Kidney epithelial cell (primary cell): ENCODE results near the gene SYT11. TPM values are rescaled to one million over a fixed set of nuclear protein-coding genes. Genes with fewer than 3 reads are reported as not detected.

Experiments
- DNase-seq: peaks from one replicate; pipeline ENCODE4 v3.0.0-alpha.2; 2010; ENCODE audit warnings: low read depth
- H3K27me3 ChIP-seq: 2 replicates; pipeline ENCODE4 v1.6.0; 2011; ENCODE audit warnings: low read length; ENCODE audit not compliant: control insufficient read depth, insufficient read depth
- H3K36me3 ChIP-seq: 2 replicates; pipeline ENCODE4 v1.5.1; 2011; ENCODE audit warnings: low read length; ENCODE audit not compliant: control insufficient read depth, insufficient read depth
- H3K4me3 ChIP-seq: 2 replicates; pipeline ENCODE4 v1.5.1; 2011; ENCODE audit warnings: low read depth, mild to moderate bottlenecking, control low read depth, low read length
- total RNA-seq: library from RNA; depleted of rRNA; stranded (reverse); fragments of >200 nt; gene quantifications from 2 replicates; pipeline ENCODE4 v1.2.3, GENCODE V29; 2015
- TF ChIP-seq, protein P1 (sequence below): IDR thresholded peaks from 2 replicates; pipeline ENCODE4 v1.5.1; 2011; ENCODE audit warnings: mild to moderate bottlenecking, moderate library complexity, low read length, control low read depth, inconsistent platforms; ENCODE audit not compliant: insufficient read depth, poor library complexity, severe bottlenecking

The SYT11 gene
- total RNA-seq, 1 donor from 2014 or later, result 28.1 TPM

DNA sequence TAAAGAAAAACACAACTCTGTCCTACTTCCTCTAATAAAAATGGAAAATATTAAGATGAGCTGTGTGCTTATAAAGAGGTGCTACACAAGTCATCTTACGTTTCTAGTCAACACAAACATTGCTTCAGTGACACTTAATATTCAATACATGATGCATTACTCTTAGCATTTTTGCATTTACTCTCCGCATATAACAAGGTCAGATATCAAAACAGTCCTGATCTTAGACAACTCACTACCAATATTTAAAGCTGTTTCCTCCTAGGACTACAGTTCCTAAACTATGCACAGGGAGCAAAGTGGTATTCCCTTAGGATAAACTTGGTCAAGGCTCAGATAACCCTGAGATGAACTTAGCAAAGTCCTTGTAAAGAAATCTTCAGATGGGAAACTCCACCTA lies 39.5 kb downstream of the SYT11 start:
- peaks cover 2% of the 10 kb centered on the region for H3K36me3 ChIP-seq

DNA sequence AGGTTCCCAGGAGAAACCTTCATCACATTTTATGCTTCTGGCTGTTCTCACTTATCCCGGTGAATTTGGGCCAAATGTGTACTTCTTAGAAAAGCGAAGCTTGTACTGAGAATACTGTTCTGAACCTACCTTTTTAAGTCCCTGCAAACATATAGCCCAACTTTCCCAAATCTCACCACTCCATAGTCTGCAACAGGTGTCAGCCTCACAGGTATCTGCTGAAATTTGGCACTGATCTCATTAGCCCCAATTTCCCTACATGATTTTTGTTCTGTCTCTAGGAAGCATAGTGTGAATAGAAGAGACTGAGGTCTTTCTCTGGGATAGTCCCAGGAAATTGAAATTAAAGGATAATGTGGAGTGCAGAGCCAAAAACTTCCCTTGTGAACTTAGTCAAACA lies 40.3 kb downstream of the SYT11 start:
- TF ChIP-seq, protein P1, sequence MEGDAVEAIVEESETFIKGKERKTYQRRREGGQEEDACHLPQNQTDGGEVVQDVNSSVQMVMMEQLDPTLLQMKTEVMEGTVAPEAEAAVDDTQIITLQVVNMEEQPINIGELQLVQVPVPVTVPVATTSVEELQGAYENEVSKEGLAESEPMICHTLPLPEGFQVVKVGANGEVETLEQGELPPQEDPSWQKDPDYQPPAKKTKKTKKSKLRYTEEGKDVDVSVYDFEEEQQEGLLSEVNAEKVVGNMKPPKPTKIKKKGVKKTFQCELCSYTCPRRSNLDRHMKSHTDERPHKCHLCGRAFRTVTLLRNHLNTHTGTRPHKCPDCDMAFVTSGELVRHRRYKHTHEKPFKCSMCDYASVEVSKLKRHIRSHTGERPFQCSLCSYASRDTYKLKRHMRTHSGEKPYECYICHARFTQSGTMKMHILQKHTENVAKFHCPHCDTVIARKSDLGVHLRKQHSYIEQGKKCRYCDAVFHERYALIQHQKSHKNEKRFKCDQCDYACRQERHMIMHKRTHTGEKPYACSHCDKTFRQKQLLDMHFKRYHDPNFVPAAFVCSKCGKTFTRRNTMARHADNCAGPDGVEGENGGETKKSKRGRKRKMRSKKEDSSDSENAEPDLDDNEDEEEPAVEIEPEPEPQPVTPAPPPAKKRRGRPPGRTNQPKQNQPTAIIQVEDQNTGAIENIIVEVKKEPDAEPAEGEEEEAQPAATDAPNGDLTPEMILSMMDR, result no peak
- H3K27me3 ChIP-seq, result no peaks in the 10 kb centered on the region
- H3K4me3 ChIP-seq, result no peak overlapping the region
- peaks cover 3% of the 10 kb centered on the region for H3K36me3 ChIP-seq
- DNase-seq, result no peak

More for the DNA sequence above, 39.5 kb downstream of the SYT11 start:
- TF ChIP-seq, protein P1, result no peak
- no peak for DNase-seq
- Histone ChIP-seq H3K4me3 (no peak overlapping the region), H3K27me3 (no peaks in the 10 kb centered on the region)

DNA sequence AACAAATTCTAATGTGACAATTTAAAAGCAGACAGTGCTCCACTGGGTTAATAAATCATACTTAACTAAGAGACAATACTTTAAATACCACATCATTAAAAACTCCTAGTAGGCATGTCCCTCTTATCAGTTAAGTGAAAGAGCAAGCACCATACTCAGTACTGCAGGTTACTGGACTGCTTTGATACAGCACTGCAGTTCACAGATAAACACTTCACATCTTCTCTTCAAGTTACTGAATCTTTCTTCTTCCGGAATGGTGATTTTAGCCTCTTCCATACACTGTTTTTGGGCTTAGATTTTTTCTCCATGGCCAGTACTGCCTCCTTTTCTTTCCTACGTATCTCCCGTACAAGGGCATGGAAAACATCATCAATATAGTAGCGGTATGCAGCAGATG lies 40.8 kb downstream of the SYT11 start:
- Histone ChIP-seq H3K4me3 (no peak overlapping the region), H3K36me3 (peaks cover 3% of the 10 kb centered on the region), H3K27me3 (no peaks in the 10 kb centered on the region)
- DNase-seq, result no peak
- TF ChIP-seq, protein P1, result no peak

DNA sequence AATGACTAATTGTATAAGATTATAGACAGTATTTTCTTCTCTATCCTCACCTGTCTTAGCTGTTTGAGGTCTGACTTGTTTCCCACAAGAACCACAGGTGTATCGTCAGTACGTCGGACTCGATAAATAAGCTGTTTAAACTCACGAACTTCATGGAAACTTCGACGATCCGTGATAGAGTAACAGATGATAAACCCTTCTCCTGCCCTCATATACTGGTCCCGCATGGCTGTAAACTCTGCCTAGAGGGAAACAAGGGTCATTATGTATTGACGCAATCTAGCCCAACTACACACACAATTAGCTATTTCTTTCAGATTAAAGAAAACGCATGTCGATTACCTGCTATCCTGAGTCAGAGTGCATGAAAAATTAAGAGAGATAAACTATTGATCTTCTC lies 44.9 kb downstream of the SYT11 start:
- Histone ChIP-seq H3K27me3 (no peaks in the 10 kb centered on the region), H3K36me3 (peaks cover 3% of the 10 kb centered on the region), H3K4me3 (no peak overlapping the region)
- DNase-seq, result no peak
- TF ChIP-seq, protein P1, result no peak

DNA sequence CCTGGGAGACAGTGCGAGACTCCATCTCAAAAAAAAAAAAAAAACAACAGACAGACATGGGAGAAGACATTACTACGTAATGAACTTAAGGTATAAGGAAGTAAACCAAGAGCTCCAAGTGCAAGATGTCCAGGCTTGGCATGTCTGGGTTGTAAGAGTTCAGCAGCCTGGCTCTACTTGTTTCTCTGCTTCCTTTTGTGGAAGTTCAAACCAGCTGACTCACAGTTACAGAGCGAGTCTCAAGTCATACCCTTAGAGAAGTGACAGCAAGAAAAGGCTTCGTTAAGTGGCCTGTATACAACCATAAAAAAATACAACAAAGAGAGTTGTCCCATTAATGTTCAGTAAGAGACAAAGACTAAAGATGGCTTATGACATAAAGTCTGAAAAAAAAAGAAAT lies 50.5 kb downstream of the SYT11 start:
- TF ChIP-seq, protein P1, result no peak
- H3K27me3 ChIP-seq, result no peaks in the 10 kb centered on the region
- no peak overlapping the region for H3K4me3 ChIP-seq
- no peaks in the 10 kb centered on the region for H3K36me3 ChIP-seq
- DNase-seq, result no peak

DNA sequence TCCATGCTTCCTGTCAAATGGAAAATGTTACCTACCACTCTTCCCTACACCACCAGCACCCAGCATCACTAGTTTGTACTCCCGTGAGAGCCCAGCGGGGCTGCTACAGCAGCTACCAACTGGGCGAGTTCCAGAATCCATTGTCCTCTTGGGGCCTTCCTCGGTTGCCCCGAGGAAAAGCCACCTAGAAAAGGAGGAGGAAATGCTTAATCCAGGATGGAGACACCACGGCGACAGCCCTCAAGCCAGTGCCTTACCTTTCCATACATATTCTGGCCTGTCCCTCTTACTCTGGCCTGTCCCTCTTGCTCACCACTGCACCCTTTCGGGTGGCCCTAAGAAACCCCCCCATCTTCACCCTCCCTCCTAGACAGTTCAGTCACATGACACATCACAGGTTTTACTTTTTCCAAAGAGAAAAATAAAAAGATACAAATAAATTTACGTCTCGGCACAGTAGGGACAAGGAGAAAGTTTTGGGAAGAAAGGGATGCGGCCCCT lies 51.3 kb downstream of the SYT11 start:
- Histone ChIP-seq H3K4me3 (peak overlapping the region; percentile 90), H3K27me3 (no peaks in the 10 kb centered on the region), H3K36me3 (no peaks in the 10 kb centered on the region)
- DNase-seq, result no peak
- TF ChIP-seq, protein P1, result no peak
